Right ventricle myocardium inferior (tissue), 1 donor: ENCODE measurements around the gene MAN2A2. TPM values are rescaled to one million over a fixed set of nuclear protein-coding genes. Genes with fewer than 3 reads are reported as not detected.

ENCODE experiments used
- ATAC-seq: fragments of 200-7000 bp; cut with Tn5 transposase; one replicate; pipeline ENCODE4 v1.9.1; 2020; ENCODE audit warnings: mild to moderate bottlenecking, moderate library complexity
- DNase-seq: peaks from one replicate; pipeline ENCODE4 v3.0.0; 2021; ENCODE audit errors: missing footprints
- intact Hi-C: fragments of 100-400 bp; cut with DNase I; formaldehyde crosslinking; loops from one replicate; pipeline ENCODE4 v1.11.0; 2022
- total RNA-seq: library from RNA; stranded (reverse); fragmentation: NEBNext Ultra II Directional; extraction: Animal tissue kit (Norgen Biotek cat#: 25700); gene quantifications from one replicate; pipeline ENCODE4 v1.2.1, GENCODE V29; 2021
- donor health status: DM: no; HTN: yes; CAD: no; lungs with severe emphysema.

Gene MAN2A2
- total RNA-seq, 1 donor from 2014 or later, result 133 TPM

GRCh38 chr15:90930861-90931574 lies 27.9 kb downstream of the MAN2A2 start:
- DNase-seq, result no peak
- intact Hi-C loops, result loop anchor here (1.0 to 10.0 kb wide), 4 partner anchors 28 to 1036 kb away; partner anchors contain the start of genes AP3S2 and MAN2A2
- ATAC-seq, result no peak

- intact Hi-C loops, result loop anchor here (1.0 to 10.0 kb wide), 4 partner anchors 28 to 1037 kb away; partner anchors contain the start of genes AP3S2 and MAN2A2
- DNase-seq (no peak), ATAC-seq (no peak)
These were observed 28.4 kb downstream of the MAN2A2 start for GRCh38 chr15:90931575-90931827.

- ATAC-seq (peak; percentile 65), DNase-seq (peak; percentile 95)
- intact Hi-C loops, result loop anchor here (1.0 to 10.0 kb wide), 4 partner anchors 29 to 1037 kb away; partner anchors contain the start of genes AP3S2 and MAN2A2
These were observed 28.9 kb downstream of the MAN2A2 start, which contains the start of gene HDDC3 for GRCh38 chr15:90931828-90932659. TSS of gene HDDC3 (minus strand) at chr15:90932549. CDS start at chr15:90932540, 9 bp downstream.

- no peak for DNase-seq
- ATAC-seq, result no peak
- intact Hi-C loops, result loop anchor here (5.0 to 10.0 kb wide), 3 partner anchors 45 to 1038 kb away; partner anchors contain the start of gene AP3S2
These were observed 29.5 kb downstream of the MAN2A2 start for GRCh38 chr15:90932660-90932991.

GRCh38 chr15:90933301-90933700 lies 30.2 kb downstream of the MAN2A2 start:
- ATAC-seq (no peak), DNase-seq (no peak)
- intact Hi-C loops, result loop anchor here (5.0 to 10.0 kb wide), 3 partner anchors 46 to 1038 kb away; partner anchors contain the start of gene AP3S2

GRCh38 chr15:90934256-90934948 lies 31.3 kb downstream of the MAN2A2 start:
- intact Hi-C loops, result loop anchor here (2.0 to 10.0 kb wide), 4 partner anchors 47 to 1040 kb away; partner anchors contain the start of gene AP3S2
- ATAC-seq (peak; percentile 56), DNase-seq (peak; percentile 91)

GRCh38 chr15:90934949-90935751 lies 32.0 kb downstream of the MAN2A2 start, which contains the start of gene UNC45A:
TSS of gene UNC45A (plus strand) at chr15:90935285. CDS start at chr15:90935325, 40 bp downstream.
- DNase-seq (peak; percentile 98), ATAC-seq (peak; percentile 89)
- intact Hi-C loops, result loop anchor here (2.0 to 10.0 kb wide), 4 partner anchors 48 to 1040 kb away; partner anchors contain the start of gene AP3S2

- no peak for ATAC-seq
- intact Hi-C loops, result loop anchor here (10.0 kb wide), 1 partner anchor 1042 kb away; the partner anchor contains the start of gene AP3S2
These were observed 33.7 kb downstream of the MAN2A2 start for GRCh38 chr15:90936823-90937222.

GRCh38 chr15:90938261-90938660 lies 35.2 kb downstream of the MAN2A2 start:
- intact Hi-C loops, result loop anchor here (10.0 kb wide), 1 partner anchor 1043 kb away; the partner anchor contains the start of gene AP3S2
- ATAC-seq (no peak), DNase-seq (no peak)

More at GRCh38 chr15:90936823-90937222, 33.7 kb downstream of the MAN2A2 start:
- no peak for DNase-seq

GRCh38 chr15:90939756-90940155 lies 36.7 kb downstream of the MAN2A2 start:
- no peak for DNase-seq
- intact Hi-C loops, result loop anchor here (10.0 kb wide), 1 partner anchor 1045 kb away; the partner anchor contains the start of gene AP3S2
- no peak for ATAC-seq

- ATAC-seq, result no peak
- intact Hi-C loops, result no loop called here
- no peak for DNase-seq
These were observed 37.9 kb downstream of the MAN2A2 start for GRCh38 chr15:90941038-90941437.

- intact Hi-C loops, result no loop called here
- DNase-seq (no peak), ATAC-seq (no peak)
These were observed 39.4 kb downstream of the MAN2A2 start for GRCh38 chr15:90942354-90943120.

- no peak for ATAC-seq
- intact Hi-C loops, result no loop called here
These were observed 42.0 kb downstream of the MAN2A2 start for GRCh38 chr15:90945091-90945490.

GRCh38 chr15:90946538-90946937 lies 43.4 kb downstream of the MAN2A2 start:
- ATAC-seq (no peak), DNase-seq (no peak)
- intact Hi-C loops, result no loop called here

More at GRCh38 chr15:90945091-90945490, 42.0 kb downstream of the MAN2A2 start:
- no peak for DNase-seq

GRCh38 chr15:90946941-90947576 lies 44.0 kb downstream of the MAN2A2 start:
- intact Hi-C loops, result no loop called here
- DNase-seq (no peak), ATAC-seq (no peak)

GRCh38 chr15:90947577-90948357 lies 44.7 kb downstream of the MAN2A2 start:
- ATAC-seq (no peak), DNase-seq (no peak)
- intact Hi-C loops, result no loop called here
